Trophoblast cell (in vitro differentiated cells and primary cell): ENCODE results near the gene TIMP4.

Source experiments
- DNase-seq, 2 donors: peaks; one replicate each; pipeline ENCODE4 v3.0.0-alpha.2; 2016
- H2AFZ ChIP-seq: 2 replicates; pipeline ENCODE4 v1.6.1; 2013; ENCODE audit warnings: low read length, moderate library complexity, mild to moderate bottlenecking; ENCODE audit not compliant: insufficient read depth, poor library complexity
- H2AK5ac ChIP-seq: 2 replicates; pipeline ENCODE4 v1.6.1; 2013; ENCODE audit warnings: mild to moderate bottlenecking, low read length
- H2BK120ac ChIP-seq: 2 replicates; pipeline ENCODE4 v1.6.1; 2013; ENCODE audit warnings: low read length, mild to moderate bottlenecking, moderate library complexity; ENCODE audit not compliant: insufficient read depth, poor library complexity
- H2BK12ac ChIP-seq: 2 replicates; pipeline ENCODE4 v1.6.1; 2013; ENCODE audit warnings: mild to moderate bottlenecking, low read length, moderate library complexity
- H2BK5ac ChIP-seq: 2 replicates; pipeline ENCODE4 v1.6.1; 2013; ENCODE audit warnings: low read length, low read depth, moderate library complexity, mild to moderate bottlenecking; ENCODE audit not compliant: poor library complexity
- H3K14ac ChIP-seq: 2 replicates; pipeline ENCODE4 v1.6.1; 2013; ENCODE audit warnings: mild to moderate bottlenecking, low read length
- H3K18ac ChIP-seq: 2 replicates; pipeline ENCODE4 v1.6.1; 2013; ENCODE audit warnings: mild to moderate bottlenecking, low read length
- H3K23ac ChIP-seq: 2 replicates; pipeline ENCODE4 v1.6.1; 2013; ENCODE audit warnings: low read length
- H3K27ac ChIP-seq: 2 replicates; pipeline ENCODE4 v1.5.1; 2013; ENCODE audit warnings: low read depth, mild to moderate bottlenecking, inconsistent platforms, low read length, moderate library complexity
- H3K27me3 ChIP-seq: 2 replicates; pipeline ENCODE4 v1.6.1; 2013; ENCODE audit warnings: inconsistent platforms, mild to moderate bottlenecking, low read length, moderate library complexity; ENCODE audit not compliant: insufficient read depth
- H3K36me3 ChIP-seq, 2 experiments: 1 replicate in 1 of 2; 2 replicates in 1 of 2; pipeline ENCODE4 v1.6.1; 2013; ENCODE audit warnings: low read length in 2 of 2, mild to moderate bottlenecking in 2 of 2, moderate library complexity in 1 of 2; ENCODE audit not compliant: insufficient read depth in 2 of 2, control insufficient read depth in 1 of 2
- H3K4ac ChIP-seq: 2 replicates; pipeline ENCODE4 v1.6.1; 2013; ENCODE audit warnings: low read depth, mild to moderate bottlenecking, low read length, moderate library complexity
- H3K4me1 ChIP-seq, 2 experiments: 1 replicate in 1 of 2; 2 replicates in 1 of 2; pipeline ENCODE4 v1.6.1; 2013; ENCODE audit warnings: low read length in 2 of 2, mild to moderate bottlenecking in 2 of 2, moderate library complexity in 1 of 2; ENCODE audit not compliant: insufficient read depth in 2 of 2, control insufficient read depth in 1 of 2
- H3K4me2 ChIP-seq: 2 replicates; pipeline ENCODE4 v1.6.1; 2013; ENCODE audit warnings: inconsistent platforms, mild to moderate bottlenecking, low read length, moderate library complexity
- H3K4me3 ChIP-seq: 2 replicates; pipeline ENCODE4 v1.5.1; 2013; ENCODE audit warnings: mild to moderate bottlenecking, low read depth, low read length, inconsistent platforms
- H3K79me1 ChIP-seq: one replicate; pipeline ENCODE4 v1.6.1; 2013; ENCODE audit warnings: low read length
- H3K79me2 ChIP-seq: 2 replicates; pipeline ENCODE4 v1.6.1; 2013; ENCODE audit warnings: low read length, mild to moderate bottlenecking; ENCODE audit not compliant: control insufficient read depth, insufficient read depth, poor library complexity
- H3K9ac ChIP-seq: 2 replicates; pipeline ENCODE4 v1.6.1; 2013; ENCODE audit warnings: mild to moderate bottlenecking, low read length
- H3K9me3 ChIP-seq: 2 replicates; pipeline ENCODE4 v1.6.1; 2013; ENCODE audit warnings: low read depth, mild to moderate bottlenecking, control low read depth, inconsistent platforms, low read length; ENCODE audit not compliant: insufficient read depth
- H4K12ac ChIP-seq: 2 replicates; pipeline ENCODE4 v1.6.1; 2013; ENCODE audit warnings: low read depth, mild to moderate bottlenecking, low read length, moderate library complexity
- H4K8ac ChIP-seq: 2 replicates; pipeline ENCODE4 v1.6.1; 2013; ENCODE audit warnings: low read depth, mild to moderate bottlenecking, low read length, moderate library complexity
- H4K91ac ChIP-seq: one replicate; pipeline ENCODE4 v1.6.1; 2013; ENCODE audit warnings: low read depth, mild to moderate bottlenecking, low read length, moderate library complexity
- WGBS: extraction: QIAGEN DNeasy Blood & Tissue Kit; methylation state at CpG from one replicate; pipeline ENCODE4 v1.1.7; 2013; ENCODE audit warnings: missing lambda C conversion rate; ENCODE audit not compliant: insufficient read length, insufficient coverage; ENCODE audit errors: extremely low coverage; 5-methylcytosine and 5-hydroxymethylcytosine counted together

Gene TIMP4

GRCh38 chr3:12107071-12107713 lies 51.5 kb downstream of the TIMP4 start:
- Histone ChIP-seq H4K8ac (no peak overlapping the region), H3K23ac (no peak overlapping the region), H2AK5ac (no peak overlapping the region), H2BK5ac (no peak overlapping the region), H3K4me2 (no peak overlapping the region), H2BK120ac (no peak overlapping the region), H2BK12ac (no peak overlapping the region), H4K91ac (no peak overlapping the region), H3K79me1 (no peaks in the 10 kb centered on the region), H3K27ac (no peak overlapping the region), H3K4ac (no peak overlapping the region), H3K36me3 (peaks cover 0 to 2% of the 10 kb centered on the region in 2 experiments), H2AFZ (no peak overlapping the region), H3K9ac (no peak overlapping the region), H3K18ac (no peak overlapping the region), H3K79me2 (no peaks in the 10 kb centered on the region), H3K9me3 (peaks cover 3% of the 10 kb centered on the region), H4K12ac (no peak overlapping the region), H3K4me3 (no peak overlapping the region), H3K27me3 (no peaks in the 10 kb centered on the region), H3K14ac (no peak overlapping the region), H3K4me1 (no peaks in the 10 kb centered on the region)
- WGBS: no CpG with 5 or more reads among the region's 8 CpGs
- DNase-seq: peak in 1 of 2 donors; percentile 13
